22Rv1 (cell line): ENCODE results near the gene TROAP.

Experiments
- CTCF ChIP-seq: fragments of 450-650 bp; IDR thresholded peaks from 2 replicates; pipeline ENCODE4 v1.5.1; 2017; ENCODE audit warnings: mild to moderate bottlenecking
- ZFX ChIP-seq: fragments of 450-650 bp; IDR thresholded peaks from 2 replicates; pipeline ENCODE4 v1.6.1; 2017; ENCODE audit warnings: antibody characterized with exemption, borderline replicate concordance

- TF ChIP-seq CTCF: no peak
- TF ChIP-seq ZFX: no peak
Observed at GRCh38 chr12:49339464-49339861, 16.4 kb downstream of the TROAP start.
